ENCODE measurements around the gene MAST4. TPM values are rescaled to one million over a fixed set of nuclear protein-coding genes. Genes with fewer than 3 reads are reported as not detected.

The MAST4 gene
- total RNA-seq, 2 donors from 2014 or later: 36.8 to 45.7 TPM

- Histone ChIP-seq H3K27me3 (replicated peaks; ENCODE audit: insufficient read depth) (no peaks in the 10 kb centered on the region), H3K9me3 (no peaks in the 10 kb centered on the region), H3K4me1 (replicated peaks) (no peaks in the 10 kb centered on the region), H3K36me3 (no peaks in the 10 kb centered on the region), H3K27ac (no peak overlapping the region), H3K4me3 (peak overlapping the region; percentile 48 to 50)
- intact Hi-C loops (cut with DNase I): no loop called here
- TF ChIP-seq POLR2A (IDR thresholded peaks at IDR 0.05): no peak
- no peak for TF ChIP-seq CTCF (IDR thresholded peaks at IDR 0.05)
- TF ChIP-seq POLR2AphosphoS5 (IDR thresholded peaks at IDR 0.05): no peak
- 38% methylated on average over 3 of the region's 3 CpGs for WGBS
- DNase-seq (ENCODE audit: low spot score): no peak
These were observed 409.7 kb downstream of the MAST4 start for GRCh38 chr5:67005737-67006499.

- 46% methylated on average over 3 of the region's 3 CpGs for WGBS
- Histone ChIP-seq H3K27ac (no peak overlapping the region), H3K36me3 (no peaks in the 10 kb centered on the region), H3K4me1 (replicated peaks) (no peaks in the 10 kb centered on the region), H3K9me3 (no peaks in the 10 kb centered on the region), H3K27me3 (replicated peaks; ENCODE audit: insufficient read depth) (no peaks in the 10 kb centered on the region), H3K4me3 (no peak overlapping the region)
- TF ChIP-seq POLR2A (IDR thresholded peaks at IDR 0.05): no peak
- no peak for TF ChIP-seq POLR2AphosphoS5 (IDR thresholded peaks at IDR 0.05)
- TF ChIP-seq CTCF (IDR thresholded peaks at IDR 0.05): no peak
- no peak for DNase-seq (ENCODE audit: low spot score)
- intact Hi-C loops (cut with DNase I): no loop called here
These were observed 410.3 kb downstream of the MAST4 start for GRCh38 chr5:67006500-67006848.

GRCh38 chr5:67009028-67009427 lies 412.8 kb downstream of the MAST4 start:
- DNase-seq (ENCODE audit: low spot score): no peak

GRCh38 chr5:67010684-67011409 lies 414.7 kb downstream of the MAST4 start:
- TF ChIP-seq POLR2A (IDR thresholded peaks at IDR 0.05) (no peak), POLR2AphosphoS5 (IDR thresholded peaks at IDR 0.05) (no peak), CTCF (IDR thresholded peaks at IDR 0.05) (no peak)
- peaks cover 3% of the 10 kb centered on the region for H3K4me1 ChIP-seq (replicated peaks)
- peak; percentile 29 for DNase-seq (ENCODE audit: low spot score)
- H3K27ac ChIP-seq: peak overlapping the region; percentile 12 to 31
- no peaks in the 10 kb centered on the region for H3K9me3 ChIP-seq
- no peak overlapping the region for H3K4me3 ChIP-seq
- H3K27me3 ChIP-seq (replicated peaks; ENCODE audit: insufficient read depth): no peaks in the 10 kb centered on the region
- WGBS: 30% methylated on average over 8 of the region's 8 CpGs
- intact Hi-C loops (cut with DNase I): no loop called here
- H3K36me3 ChIP-seq: no peaks in the 10 kb centered on the region

More at GRCh38 chr5:67009028-67009427, 412.8 kb downstream of the MAST4 start:
- H3K27me3 ChIP-seq (replicated peaks; ENCODE audit: insufficient read depth): no peaks in the 10 kb centered on the region
- no peaks in the 10 kb centered on the region for H3K36me3 ChIP-seq
- TF ChIP-seq POLR2AphosphoS5 (IDR thresholded peaks at IDR 0.05): no peak
- TF ChIP-seq POLR2A (IDR thresholded peaks at IDR 0.05): no peak
- no peak for TF ChIP-seq CTCF (IDR thresholded peaks at IDR 0.05)
- no peak overlapping the region for H3K27ac ChIP-seq
- 67% methylated on average over 1 of the region's 1 CpG for WGBS
- no peak overlapping the region for H3K4me3 ChIP-seq
- no peaks in the 10 kb centered on the region for H3K9me3 ChIP-seq
- no peaks in the 10 kb centered on the region for H3K4me1 ChIP-seq (replicated peaks)
- intact Hi-C loops (cut with DNase I): no loop called here
